ENCODE measurements around the gene RIMKLB.

Gene RIMKLB

DNA sequence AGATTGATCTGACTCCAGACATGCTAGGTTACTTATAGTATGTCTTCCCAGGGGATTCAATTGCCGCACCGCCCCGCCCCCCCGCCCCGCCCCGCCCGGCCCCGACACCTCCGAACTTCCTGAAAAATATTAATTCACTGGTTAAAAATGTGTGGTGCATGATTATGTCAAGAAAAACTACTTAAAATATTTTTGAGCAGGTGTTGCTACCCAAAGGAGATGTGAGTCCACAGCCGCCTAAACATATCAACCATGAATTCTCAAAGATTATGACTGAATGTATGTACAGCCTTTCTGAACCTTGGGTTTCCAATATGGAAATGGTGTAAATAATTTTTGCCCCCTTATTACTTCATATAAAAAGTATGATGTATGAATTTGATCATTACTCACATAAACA lies 2.7 kb upstream of the RIMKLB start:
- Histone ChIP-seq H3K9ac (ENCODE audit: low read depth, low read length) (no peak overlapping the region), H3K27me3 (ENCODE audit: control insufficient read depth, insufficient read depth, low read length) (peaks cover 11% of the 10 kb centered on the region), H3K9me3 (replicated peaks; ENCODE audit: low read length) (no peaks in the 10 kb centered on the region), H3K36me3 (ENCODE audit: insufficient read depth, low read length) (no peaks in the 10 kb centered on the region), H3K4me2 (ENCODE audit: low read length) (no peak overlapping the region), H3K4me3 (ENCODE audit: low read length) (no peak overlapping the region), H3K4me1 (ENCODE audit: control insufficient read depth, insufficient read depth, low read length) (peaks cover 13% of the 10 kb centered on the region)

DNA sequence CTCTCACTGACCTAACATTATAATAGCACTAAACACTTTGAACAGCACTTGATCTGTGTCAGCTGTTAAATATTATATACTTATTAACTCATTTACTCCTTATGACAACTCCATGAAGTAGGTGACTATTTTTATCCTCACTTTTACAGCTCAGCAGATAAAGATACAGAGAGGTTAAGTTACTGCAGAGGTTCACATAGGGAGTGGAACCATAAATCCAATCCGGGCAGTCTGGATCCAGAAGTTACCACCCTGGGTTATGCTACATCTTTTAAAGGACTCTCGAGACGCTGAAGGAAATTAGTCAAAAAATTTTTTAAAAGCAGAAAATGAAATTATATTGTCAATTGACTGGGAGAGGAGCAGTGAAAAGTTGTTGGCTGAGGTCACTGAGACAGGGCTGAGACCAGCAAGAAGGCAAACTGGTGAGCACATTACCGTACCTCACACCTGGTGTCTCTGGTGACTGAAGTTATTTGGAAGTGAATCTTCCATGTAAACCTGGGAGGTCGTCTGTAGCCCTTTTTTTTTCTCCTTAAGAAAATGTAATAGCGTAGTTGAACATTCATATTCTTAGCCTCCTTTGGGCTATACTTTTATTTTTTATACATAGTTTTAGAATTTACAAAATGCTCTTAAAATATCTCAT lies 1.2 kb upstream of the RIMKLB start:
- Histone ChIP-seq H3K4me3 (ENCODE audit: low read length) (peak overlapping the region; percentile 99), H3K36me3 (ENCODE audit: insufficient read depth, low read length) (no peaks in the 10 kb centered on the region), H3K27me3 (ENCODE audit: control insufficient read depth, insufficient read depth, low read length) (peaks cover 6% of the 10 kb centered on the region), H3K4me2 (ENCODE audit: low read length) (peak overlapping the region; percentile 94), H3K9ac (ENCODE audit: low read depth, low read length) (peak overlapping the region; percentile 96), H3K9me3 (replicated peaks; ENCODE audit: low read length) (no peaks in the 10 kb centered on the region), H3K4me1 (ENCODE audit: control insufficient read depth, insufficient read depth, low read length) (peaks cover 13% of the 10 kb centered on the region)

DNA sequence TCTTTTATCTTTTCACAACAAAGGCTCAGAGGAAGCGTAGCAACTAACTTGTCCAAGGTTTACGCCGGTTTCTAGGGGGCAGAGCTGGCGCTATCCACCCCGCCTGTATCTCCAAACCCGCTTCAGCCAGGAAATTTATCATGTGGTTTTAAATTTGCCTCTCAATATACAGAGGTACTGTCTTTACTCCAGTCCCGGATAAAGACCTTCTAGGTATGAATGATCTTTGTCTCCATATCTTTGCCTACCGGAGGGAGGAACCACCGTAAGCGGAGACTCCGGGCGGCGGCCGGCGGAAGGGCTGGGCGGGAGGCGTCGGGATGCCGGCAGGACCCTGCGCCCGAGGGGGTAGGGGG lies 693 bp upstream of the RIMKLB start:
- H3K9ac ChIP-seq (ENCODE audit: low read depth, low read length), result peak overlapping the region; percentile 96

DNA sequence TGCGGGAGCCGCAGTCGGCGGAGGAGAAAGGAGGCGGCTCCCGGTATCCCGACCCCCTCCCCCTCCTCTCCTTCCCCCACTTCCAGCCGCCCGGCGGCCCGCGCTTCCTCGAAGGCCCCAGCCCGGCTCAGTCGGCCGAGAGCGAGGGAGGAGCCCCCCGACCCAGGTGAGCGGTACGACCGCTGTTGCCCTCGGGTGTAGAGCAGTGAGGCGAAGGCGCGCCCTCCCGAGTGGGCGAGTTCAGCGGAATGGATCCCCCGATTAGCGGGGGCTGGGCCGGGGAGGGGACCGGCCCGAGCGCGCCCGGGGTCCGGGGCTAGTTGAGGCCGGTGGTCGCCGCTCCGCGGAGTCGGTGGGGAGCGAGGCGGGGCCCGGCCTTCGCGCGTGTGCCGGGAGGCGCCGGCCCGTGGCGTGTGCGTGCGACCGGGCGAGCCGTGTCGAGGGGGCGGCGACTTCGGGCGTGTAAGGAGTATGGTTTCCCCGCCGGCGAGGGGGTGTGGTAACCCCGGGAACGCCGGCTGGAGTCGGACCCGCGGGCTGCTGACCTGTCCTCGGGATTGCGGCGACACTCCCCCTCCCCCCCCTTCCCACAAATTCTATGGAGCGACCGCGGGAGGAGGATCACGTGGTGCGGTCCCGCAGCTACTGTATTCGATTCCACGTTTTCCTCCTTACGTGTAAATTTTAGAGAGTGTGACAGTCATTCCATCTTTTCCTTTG lies 501 bp downstream of the RIMKLB start:
- Histone ChIP-seq H3K9me3 (replicated peaks; ENCODE audit: low read length) (no peaks in the 10 kb centered on the region), H3K4me2 (ENCODE audit: low read length) (peak overlapping the region; percentile 94), H3K27me3 (ENCODE audit: control insufficient read depth, insufficient read depth, low read length) (no peaks in the 10 kb centered on the region), H3K4me1 (ENCODE audit: control insufficient read depth, insufficient read depth, low read length) (peaks cover 8% of the 10 kb centered on the region), H3K9ac (ENCODE audit: low read depth, low read length) (peak overlapping the region; percentile 96), H3K36me3 (ENCODE audit: insufficient read depth, low read length) (no peaks in the 10 kb centered on the region), H3K4me3 (ENCODE audit: low read length) (peak overlapping the region; percentile 99)

More for the DNA sequence above, 693 bp upstream of the RIMKLB start:
- Histone ChIP-seq H3K27me3 (ENCODE audit: control insufficient read depth, insufficient read depth, low read length) (peaks cover under 1% of the 10 kb centered on the region), H3K4me3 (ENCODE audit: low read length) (peak overlapping the region; percentile 99), H3K36me3 (ENCODE audit: insufficient read depth, low read length) (no peaks in the 10 kb centered on the region), H3K9me3 (replicated peaks; ENCODE audit: low read length) (no peaks in the 10 kb centered on the region), H3K4me2 (ENCODE audit: low read length) (peak overlapping the region; percentile 94), H3K4me1 (ENCODE audit: control insufficient read depth, insufficient read depth, low read length) (peaks cover 13% of the 10 kb centered on the region)

DNA sequence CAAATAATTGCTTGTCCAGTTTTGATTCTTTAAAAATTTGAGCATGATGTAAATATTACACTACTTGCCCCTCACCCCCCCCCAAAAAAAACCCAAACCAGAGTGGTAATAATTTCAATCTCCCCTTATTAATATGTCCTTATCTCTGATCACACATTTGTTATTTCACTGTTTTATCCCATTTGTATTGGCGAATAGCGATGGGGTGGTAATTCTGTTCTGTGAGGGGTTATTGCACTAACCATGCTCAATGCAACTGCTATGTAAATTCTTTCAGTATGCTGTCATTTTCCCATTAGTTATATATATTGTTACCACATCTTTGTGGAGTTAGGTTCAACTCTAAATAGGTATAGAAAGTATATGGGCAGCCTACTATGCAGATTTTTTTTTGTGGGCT lies 1.1 kb downstream of the RIMKLB start:
- peak overlapping the region; percentile 96 for H3K9ac ChIP-seq (ENCODE audit: low read depth, low read length)
- H3K4me1 ChIP-seq (ENCODE audit: control insufficient read depth, insufficient read depth, low read length), result peaks cover 8% of the 10 kb centered on the region
- peak overlapping the region; percentile 94 for H3K4me2 ChIP-seq (ENCODE audit: low read length)
- no peaks in the 10 kb centered on the region for H3K36me3 ChIP-seq (ENCODE audit: insufficient read depth, low read length)
- H3K9me3 ChIP-seq (replicated peaks; ENCODE audit: low read length), result no peaks in the 10 kb centered on the region
- peak overlapping the region; percentile 99 for H3K4me3 ChIP-seq (ENCODE audit: low read length)
- H3K27me3 ChIP-seq (ENCODE audit: control insufficient read depth, insufficient read depth, low read length), result no peaks in the 10 kb centered on the region

DNA sequence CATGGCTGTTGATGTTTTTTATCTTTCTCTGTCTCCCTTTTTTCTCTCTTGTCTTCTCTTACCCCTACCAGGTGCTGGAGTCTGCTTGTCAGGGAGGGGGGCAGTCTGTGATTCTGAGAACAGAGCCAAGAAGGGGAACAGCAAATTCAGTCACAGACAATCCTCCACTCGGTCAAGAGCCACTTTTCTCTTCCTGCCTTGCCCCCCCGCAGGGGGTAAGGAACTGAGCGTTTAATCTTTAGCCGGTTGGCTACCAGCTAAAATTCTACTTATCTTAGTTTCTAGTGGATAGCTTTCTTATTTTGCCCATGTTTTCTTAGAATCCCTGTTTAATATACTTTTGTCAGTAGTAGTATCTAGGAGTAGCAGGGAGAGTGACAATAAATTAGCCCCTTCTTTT lies 1.9 kb downstream of the RIMKLB start:
- H3K9ac ChIP-seq (ENCODE audit: low read depth, low read length), result no peak overlapping the region
- H3K4me2 ChIP-seq (ENCODE audit: low read length), result peak overlapping the region; percentile 94
- no peak overlapping the region for H3K4me3 ChIP-seq (ENCODE audit: low read length)
- peaks cover 8% of the 10 kb centered on the region for H3K4me1 ChIP-seq (ENCODE audit: control insufficient read depth, insufficient read depth, low read length)
- no peaks in the 10 kb centered on the region for H3K9me3 ChIP-seq (replicated peaks; ENCODE audit: low read length)
- no peaks in the 10 kb centered on the region for H3K36me3 ChIP-seq (ENCODE audit: insufficient read depth, low read length)
- no peaks in the 10 kb centered on the region for H3K27me3 ChIP-seq (ENCODE audit: control insufficient read depth, insufficient read depth, low read length)

DNA sequence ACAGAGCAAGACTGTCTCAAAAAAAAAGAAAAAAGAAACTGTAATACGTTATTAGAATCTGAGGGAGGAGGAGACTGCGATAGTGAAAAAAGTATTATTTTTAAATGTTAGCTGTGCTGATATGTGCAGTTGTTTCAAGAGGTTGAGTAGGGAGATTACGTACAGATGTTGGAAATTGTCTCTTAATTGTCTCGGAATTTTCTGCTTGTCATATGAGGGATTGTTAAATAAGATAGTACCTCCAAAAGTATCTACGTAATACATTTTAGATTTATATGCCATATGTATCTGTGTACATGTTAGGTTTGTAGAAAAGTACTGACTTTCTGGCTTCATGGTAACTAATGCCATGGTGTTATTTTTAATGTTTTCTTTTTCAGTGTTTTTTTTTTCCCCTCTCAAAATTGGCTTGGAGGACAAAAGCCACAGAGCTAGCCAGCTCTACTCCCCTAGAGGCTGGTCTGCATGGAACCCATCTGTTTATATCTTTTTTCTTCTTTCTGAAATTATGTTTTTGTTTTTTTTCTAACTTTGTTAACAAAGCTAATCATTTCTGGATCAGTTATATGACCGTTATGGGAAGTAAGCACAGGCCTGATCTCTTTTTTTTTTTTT lies 3.4 kb downstream of the RIMKLB start:
- no peak overlapping the region for H3K9ac ChIP-seq (ENCODE audit: low read depth, low read length)
- H3K36me3 ChIP-seq (ENCODE audit: insufficient read depth, low read length), result no peaks in the 10 kb centered on the region
- H3K4me1 ChIP-seq (ENCODE audit: control insufficient read depth, insufficient read depth, low read length), result peaks cover 8% of the 10 kb centered on the region
- H3K9me3 ChIP-seq (replicated peaks; ENCODE audit: low read length), result no peaks in the 10 kb centered on the region
- no peak overlapping the region for H3K4me3 ChIP-seq (ENCODE audit: low read length)
- H3K27me3 ChIP-seq (ENCODE audit: control insufficient read depth, insufficient read depth, low read length), result no peaks in the 10 kb centered on the region
- no peak overlapping the region for H3K4me2 ChIP-seq (ENCODE audit: low read length)

DNA sequence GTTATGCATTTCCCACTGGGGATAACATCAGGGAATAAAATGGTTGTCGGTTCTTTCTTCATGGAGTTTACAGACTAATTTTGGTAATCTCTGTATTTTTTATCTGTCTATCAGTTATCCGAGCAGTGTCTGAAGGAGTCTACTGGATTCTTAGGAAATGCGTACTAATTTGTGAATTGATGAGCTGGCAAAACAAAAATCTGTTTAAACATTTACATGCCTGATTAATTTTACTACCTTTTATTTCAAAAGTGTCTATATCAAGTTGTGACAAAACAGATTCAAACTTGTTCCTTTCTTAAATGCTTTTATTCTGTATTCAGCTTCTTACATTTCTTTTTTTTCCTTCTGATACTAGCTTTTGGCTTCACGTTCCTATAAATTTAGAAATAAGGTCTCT lies 4.4 kb downstream of the RIMKLB start:
- Histone ChIP-seq H3K4me3 (ENCODE audit: low read length) (no peak overlapping the region), H3K27me3 (ENCODE audit: control insufficient read depth, insufficient read depth, low read length) (no peaks in the 10 kb centered on the region), H3K9ac (ENCODE audit: low read depth, low read length) (no peak overlapping the region), H3K9me3 (replicated peaks; ENCODE audit: low read length) (no peaks in the 10 kb centered on the region), H3K36me3 (ENCODE audit: insufficient read depth, low read length) (no peaks in the 10 kb centered on the region), H3K4me1 (ENCODE audit: control insufficient read depth, insufficient read depth, low read length) (peaks cover 8% of the 10 kb centered on the region), H3K4me2 (ENCODE audit: low read length) (no peak overlapping the region)

DNA sequence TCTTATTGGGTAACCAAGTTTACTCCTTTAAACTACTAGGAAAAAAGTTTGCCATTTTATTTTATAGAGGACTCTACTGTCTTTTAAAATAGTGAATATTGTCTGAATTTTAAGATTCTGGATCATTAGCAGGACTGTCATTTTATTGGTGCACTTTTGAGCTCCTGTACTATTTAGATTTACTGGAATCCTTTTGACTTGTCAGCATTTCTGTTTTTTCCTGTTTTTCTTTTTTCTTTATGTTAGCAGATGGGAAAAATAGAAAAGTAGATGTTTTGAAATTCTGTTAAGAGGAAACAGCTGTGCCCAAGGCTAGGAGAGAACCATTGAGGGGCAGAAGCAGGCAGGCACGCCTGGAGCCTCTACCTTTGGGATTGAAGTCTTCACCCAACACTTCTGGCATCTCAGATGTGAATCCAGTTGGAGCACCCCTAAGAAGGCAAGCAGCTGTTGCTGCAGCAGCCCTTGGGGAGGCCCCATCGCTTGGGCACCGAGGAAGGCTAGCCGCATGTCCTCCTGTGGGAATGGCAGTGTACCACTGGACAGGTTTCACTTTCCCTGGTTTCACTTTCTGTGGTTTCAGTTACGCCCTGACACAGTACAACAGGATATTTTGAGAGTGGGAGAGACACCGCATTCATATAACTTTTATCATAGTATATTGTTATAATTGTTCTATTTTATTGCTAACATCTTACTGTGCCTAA lies 11.5 kb downstream of the RIMKLB start:
- no peaks in the 10 kb centered on the region for H3K4me1 ChIP-seq (ENCODE audit: control insufficient read depth, insufficient read depth, low read length)
- H3K27me3 ChIP-seq (ENCODE audit: control insufficient read depth, insufficient read depth, low read length), result no peaks in the 10 kb centered on the region
- H3K4me3 ChIP-seq (ENCODE audit: low read length), result peak overlapping the region; percentile 30
- H3K9ac ChIP-seq (ENCODE audit: low read depth, low read length), result no peak overlapping the region
- no peaks in the 10 kb centered on the region for H3K9me3 ChIP-seq (replicated peaks; ENCODE audit: low read length)
- peaks cover 3% of the 10 kb centered on the region for H3K36me3 ChIP-seq (ENCODE audit: insufficient read depth, low read length)
- H3K4me2 ChIP-seq (ENCODE audit: low read length), result peak overlapping the region; percentile 65

DNA sequence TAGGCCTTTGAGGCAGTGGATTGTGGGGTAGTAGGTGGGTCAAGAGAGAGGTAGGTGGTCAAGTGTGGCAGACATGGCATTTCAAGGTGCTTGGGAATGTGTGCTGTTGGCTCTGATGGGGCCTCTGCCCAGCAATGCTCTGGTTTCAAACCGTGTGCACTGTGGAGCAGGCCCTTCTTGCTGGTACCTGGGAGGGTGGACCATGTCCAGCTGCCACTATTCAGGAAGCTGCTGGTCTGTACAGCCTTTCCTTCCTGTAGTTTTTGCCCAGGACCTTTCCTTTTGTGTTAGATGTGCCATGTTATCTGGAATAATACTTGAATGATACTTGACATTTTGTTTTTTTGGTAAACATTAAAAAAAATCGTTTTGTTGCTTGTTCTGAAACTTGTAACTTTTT lies 14.8 kb downstream of the RIMKLB start:
- Histone ChIP-seq H3K4me1 (ENCODE audit: control insufficient read depth, insufficient read depth, low read length) (no peaks in the 10 kb centered on the region), H3K9me3 (replicated peaks; ENCODE audit: low read length) (no peaks in the 10 kb centered on the region), H3K36me3 (ENCODE audit: insufficient read depth, low read length) (peaks cover 3% of the 10 kb centered on the region), H3K4me2 (ENCODE audit: low read length) (no peak overlapping the region), H3K9ac (ENCODE audit: low read depth, low read length) (no peak overlapping the region), H3K4me3 (ENCODE audit: low read length) (no peak overlapping the region), H3K27me3 (ENCODE audit: control insufficient read depth, insufficient read depth, low read length) (no peaks in the 10 kb centered on the region)

DNA sequence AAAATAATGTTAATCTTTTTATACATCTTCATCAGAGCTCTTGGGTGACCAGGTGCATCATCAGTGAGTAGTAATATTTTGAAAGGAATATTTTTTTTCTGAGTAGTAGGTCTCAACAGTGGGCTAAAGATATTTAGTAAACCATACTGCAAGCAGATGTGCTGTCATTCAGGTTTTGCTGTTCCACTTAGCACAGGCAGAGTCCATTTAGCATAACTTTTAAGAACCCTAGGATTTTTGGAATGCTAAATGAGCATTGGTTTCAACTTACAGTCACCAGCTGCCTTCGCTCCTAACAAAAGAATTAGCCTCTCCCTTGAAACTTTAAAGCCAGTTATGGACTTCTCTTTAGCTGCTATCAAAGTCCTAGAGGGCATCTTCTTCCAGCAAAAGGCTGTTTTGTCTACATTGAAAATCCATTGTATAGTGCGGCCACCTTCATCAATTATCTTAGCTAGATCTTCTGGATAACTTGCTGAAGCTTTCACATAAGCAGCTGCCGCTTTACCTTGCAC lies 24.6 kb downstream of the RIMKLB start:
- Histone ChIP-seq H3K36me3 (ENCODE audit: insufficient read depth, low read length) (peaks cover 10% of the 10 kb centered on the region), H3K4me2 (ENCODE audit: low read length) (no peak overlapping the region), H3K4me3 (ENCODE audit: low read length) (no peak overlapping the region), H3K9ac (ENCODE audit: low read depth, low read length) (no peak overlapping the region), H3K4me1 (ENCODE audit: control insufficient read depth, insufficient read depth, low read length) (no peaks in the 10 kb centered on the region), H3K9me3 (replicated peaks; ENCODE audit: low read length) (no peaks in the 10 kb centered on the region), H3K27me3 (ENCODE audit: control insufficient read depth, insufficient read depth, low read length) (no peaks in the 10 kb centered on the region)
